PC-3 (cell line): Measurements from ENCODE around the gene CIB1.

ENCODE experiments used
- CTCF ChIP-seq: fragments of 300-600 bp; sonication (generic); conservative IDR thresholded peaks from 2 replicates; pipeline ENCODE4 v1.5.1; 2017; ENCODE audit warnings: antibody characterized with exemption, low read depth, mild to moderate bottlenecking, low read length
- EZH2phosphoT487 ChIP-seq: fragments of 300-600 bp; sonication (generic); IDR thresholded peaks from 2 replicates; pipeline ENCODE4 v1.6.1; 2018; ENCODE audit warnings: mild to moderate bottlenecking, antibody characterized with exemption, low read length, borderline replicate concordance

GRCh38 chr15:90228960-90229359 lies 4.8 kb downstream of the CIB1 start:
- TF ChIP-seq EZH2phosphoT487, result no peak
- no peak for TF ChIP-seq CTCF
